SK-N-SH treated with all-trans-retinoic acid at 6 μM for 48 hours (cell line): Measurements from ENCODE around the gene MEI4.

Experiments used
- BACH2 ChIP-seq: fragments of 250-450 bp; sonication (Bioruptor Pico); IDR thresholded peaks from 2 replicates; pipeline ENCODE4 v1.9.0; 2021; ENCODE audit warnings: mild to moderate bottlenecking, borderline replicate concordance
- ESRRG ChIP-seq: fragments of 250-450 bp; sonication (Bioruptor Pico); IDR thresholded peaks from 2 replicates; pipeline ENCODE4 v1.6.1; 2021; ENCODE audit warnings: mild to moderate bottlenecking
- GLIS3 ChIP-seq: fragments of 250-450 bp; sonication (Bioruptor Pico); IDR thresholded peaks from 2 replicates; pipeline ENCODE4 v1.5.0; 2020; ENCODE audit warnings: mild to moderate bottlenecking, moderate library complexity
- ISL1 ChIP-seq: fragments of 250-450 bp; sonication (Bioruptor Pico); IDR thresholded peaks from 2 replicates; pipeline ENCODE4 v2.1.2; 2022; ENCODE audit warnings: mild to moderate bottlenecking, moderate library complexity
- OSR1 ChIP-seq: fragments of 250-450 bp; sonication (Bioruptor Pico); IDR thresholded peaks from 2 replicates; pipeline ENCODE4 v1.8.0; 2022; ENCODE audit warnings: moderate library complexity, mild to moderate bottlenecking, inconsistent platforms
- RARB ChIP-seq: fragments of 250-450 bp; sonication (Bioruptor Pico); IDR thresholded peaks from 2 replicates; pipeline ENCODE4 v1.8.0; 2021; ENCODE audit warnings: mild to moderate bottlenecking, moderate library complexity
- TCF4 ChIP-seq: fragments of 250-450 bp; sonication (Bioruptor Pico); IDR thresholded peaks from 2 replicates; pipeline ENCODE4 v1.8.0; 2021; ENCODE audit warnings: mild to moderate bottlenecking, moderate library complexity, borderline replicate concordance
- TSHZ2 ChIP-seq: fragments of 250-450 bp; sonication (Bioruptor Pico); IDR thresholded peaks from 2 replicates; pipeline ENCODE4 v1.5.0; 2020; ENCODE audit warnings: mild to moderate bottlenecking, moderate library complexity
- ZFP30 ChIP-seq: fragments of 450-650 bp; formaldehyde crosslinking; IDR thresholded peaks from 2 replicates; pipeline ENCODE4 v1.5.0; 2022; ENCODE audit warnings: mild to moderate bottlenecking, moderate library complexity
- TF ChIP-seq, protein P1 (sequence below): fragments of 250-450 bp; sonication (Bioruptor Pico); IDR thresholded peaks from 2 replicates; pipeline ENCODE4 v1.8.0; 2020; ENCODE audit warnings: mild to moderate bottlenecking, moderate library complexity, borderline replicate concordance
- TF ChIP-seq, protein P2 (sequence below): fragments of 250-450 bp; sonication (Bioruptor Pico); IDR thresholded peaks from 2 replicates; pipeline ENCODE4 v1.5.1; 2021; ENCODE audit warnings: mild to moderate bottlenecking, moderate library complexity
- TF ChIP-seq, protein P3 (sequence below): fragments of 250-450 bp; sonication (Bioruptor Pico); IDR thresholded peaks from 2 replicates; pipeline ENCODE4 v1.8.0; 2021; ENCODE audit warnings: low read depth, mild to moderate bottlenecking, moderate library complexity, borderline replicate concordance
- TF ChIP-seq, protein P4 (sequence below): fragments of 250-450 bp; sonication (Bioruptor Pico); IDR thresholded peaks from 2 replicates; pipeline ENCODE4 v1.5.1; 2020; ENCODE audit warnings: low read depth, mild to moderate bottlenecking, moderate library complexity

GRCh38 chr6:77633993-77634715 lies 18.7 kb upstream of the MEI4 start:
- TF ChIP-seq, protein P1, sequence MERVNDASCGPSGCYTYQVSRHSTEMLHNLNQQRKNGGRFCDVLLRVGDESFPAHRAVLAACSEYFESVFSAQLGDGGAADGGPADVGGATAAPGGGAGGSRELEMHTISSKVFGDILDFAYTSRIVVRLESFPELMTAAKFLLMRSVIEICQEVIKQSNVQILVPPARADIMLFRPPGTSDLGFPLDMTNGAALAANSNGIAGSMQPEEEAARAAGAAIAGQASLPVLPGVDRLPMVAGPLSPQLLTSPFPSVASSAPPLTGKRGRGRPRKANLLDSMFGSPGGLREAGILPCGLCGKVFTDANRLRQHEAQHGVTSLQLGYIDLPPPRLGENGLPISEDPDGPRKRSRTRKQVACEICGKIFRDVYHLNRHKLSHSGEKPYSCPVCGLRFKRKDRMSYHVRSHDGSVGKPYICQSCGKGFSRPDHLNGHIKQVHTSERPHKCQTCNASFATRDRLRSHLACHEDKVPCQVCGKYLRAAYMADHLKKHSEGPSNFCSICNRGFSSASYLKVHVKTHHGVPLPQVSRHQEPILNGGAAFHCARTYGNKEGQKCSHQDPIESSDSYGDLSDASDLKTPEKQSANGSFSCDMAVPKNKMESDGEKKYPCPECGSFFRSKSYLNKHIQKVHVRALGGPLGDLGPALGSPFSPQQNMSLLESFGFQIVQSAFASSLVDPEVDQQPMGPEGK (CRISPR knock-in tag), result no peak
- TF ChIP-seq GLIS3 (CRISPR knock-in tag) (no peak), RARB (CRISPR knock-in tag) (no peak), ZFP30 (no peak), ISL1 (CRISPR knock-in tag) (no peak), TCF4 (CRISPR knock-in tag) (no peak), ESRRG (CRISPR knock-in tag) (no peak), OSR1 (CRISPR knock-in tag) (no peak), TSHZ2 (CRISPR knock-in tag) (no peak), BACH2 (CRISPR knock-in tag) (no peak)
- TF ChIP-seq, protein P2, sequence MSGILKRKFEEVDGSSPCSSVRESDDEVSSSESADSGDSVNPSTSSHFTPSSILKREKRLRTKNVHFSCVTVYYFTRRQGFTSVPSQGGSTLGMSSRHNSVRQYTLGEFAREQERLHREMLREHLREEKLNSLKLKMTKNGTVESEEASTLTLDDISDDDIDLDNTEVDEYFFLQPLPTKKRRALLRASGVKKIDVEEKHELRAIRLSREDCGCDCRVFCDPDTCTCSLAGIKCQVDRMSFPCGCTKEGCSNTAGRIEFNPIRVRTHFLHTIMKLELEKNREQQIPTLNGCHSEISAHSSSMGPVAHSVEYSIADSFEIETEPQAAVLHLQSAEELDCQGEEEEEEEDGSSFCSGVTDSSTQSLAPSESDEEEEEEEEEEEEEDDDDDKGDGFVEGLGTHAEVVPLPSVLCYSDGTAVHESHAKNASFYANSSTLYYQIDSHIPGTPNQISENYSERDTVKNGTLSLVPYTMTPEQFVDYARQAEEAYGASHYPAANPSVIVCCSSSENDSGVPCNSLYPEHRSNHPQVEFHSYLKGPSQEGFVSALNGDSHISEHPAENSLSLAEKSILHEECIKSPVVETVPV (CRISPR knock-in tag), result no peak
- TF ChIP-seq, protein P3, sequence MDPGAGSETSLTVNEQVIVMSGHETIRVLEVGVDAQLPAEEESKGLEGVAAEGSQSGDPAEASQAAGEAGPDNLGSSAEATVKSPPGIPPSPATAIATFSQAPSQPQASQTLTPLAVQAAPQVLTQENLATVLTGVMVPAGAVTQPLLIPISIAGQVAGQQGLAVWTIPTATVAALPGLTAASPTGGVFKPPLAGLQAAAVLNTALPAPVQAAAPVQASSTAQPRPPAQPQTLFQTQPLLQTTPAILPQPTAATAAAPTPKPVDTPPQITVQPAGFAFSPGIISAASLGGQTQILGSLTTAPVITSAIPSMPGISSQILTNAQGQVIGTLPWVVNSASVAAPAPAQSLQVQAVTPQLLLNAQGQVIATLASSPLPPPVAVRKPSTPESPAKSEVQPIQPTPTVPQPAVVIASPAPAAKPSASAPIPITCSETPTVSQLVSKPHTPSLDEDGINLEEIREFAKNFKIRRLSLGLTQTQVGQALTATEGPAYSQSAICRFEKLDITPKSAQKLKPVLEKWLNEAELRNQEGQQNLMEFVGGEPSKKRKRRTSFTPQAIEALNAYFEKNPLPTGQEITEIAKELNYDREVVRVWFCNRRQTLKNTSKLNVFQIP (CRISPR knock-in tag), result no peak
- TF ChIP-seq, protein P4, sequence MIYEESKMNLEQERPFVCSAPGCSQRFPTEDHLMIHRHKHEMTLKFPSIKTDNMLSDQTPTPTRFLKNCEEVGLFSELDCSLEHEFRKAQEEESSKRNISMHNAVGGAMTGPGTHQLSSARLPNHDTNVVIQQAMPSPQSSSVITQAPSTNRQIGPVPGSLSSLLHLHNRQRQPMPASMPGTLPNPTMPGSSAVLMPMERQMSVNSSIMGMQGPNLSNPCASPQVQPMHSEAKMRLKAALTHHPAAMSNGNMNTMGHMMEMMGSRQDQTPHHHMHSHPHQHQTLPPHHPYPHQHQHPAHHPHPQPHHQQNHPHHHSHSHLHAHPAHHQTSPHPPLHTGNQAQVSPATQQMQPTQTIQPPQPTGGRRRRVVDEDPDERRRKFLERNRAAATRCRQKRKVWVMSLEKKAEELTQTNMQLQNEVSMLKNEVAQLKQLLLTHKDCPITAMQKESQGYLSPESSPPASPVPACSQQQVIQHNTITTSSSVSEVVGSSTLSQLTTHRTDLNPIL, result no peak
